Bronchial epithelial cell (primary cell): ENCODE measurements around the gene NR2F2. TPM values are rescaled to one million over a fixed set of nuclear protein-coding genes. Genes with fewer than 3 reads are reported as not detected.

Experiments
- DNase-seq: peaks from one replicate; pipeline ENCODE4 v3.0.0-alpha.2; 2010; ENCODE audit warnings: low read depth
- FAIRE-seq: peaks from 2 replicates; lab custom pipeline; 2011; peaks lifted over from hg19 to GRCh38; lab: Jason Lieb, UNC
- H3K27me3 ChIP-seq: 2 replicates; pipeline ENCODE4 v1.5.1; 2011; ENCODE audit warnings: low read length; ENCODE audit not compliant: control insufficient read depth, insufficient read depth
- H3K36me3 ChIP-seq: 2 replicates; pipeline ENCODE4 v1.5.1; 2011; ENCODE audit warnings: low read length; ENCODE audit not compliant: control insufficient read depth, insufficient read depth
- H3K4me3 ChIP-seq: 2 replicates; pipeline ENCODE4 v1.5.1; 2011; ENCODE audit warnings: mild to moderate bottlenecking, low read depth, low read length, control low read depth
- total RNA-seq: library from RNA; depleted of rRNA; stranded (reverse); fragments of >200 nt; gene quantifications from 2 replicates; pipeline ENCODE4 v1.2.1, GENCODE V29; 2014
- TF ChIP-seq, protein P1 (sequence below): IDR thresholded peaks from 2 replicates; pipeline ENCODE4 v1.5.1; 2011; ENCODE audit warnings: mild to moderate bottlenecking, moderate library complexity, low read length, control low read depth, inconsistent platforms; ENCODE audit not compliant: insufficient read depth, severe bottlenecking

Gene NR2F2
- 1.4 and 1.6 TPM in 2 replicates for total RNA-seq

DNA sequence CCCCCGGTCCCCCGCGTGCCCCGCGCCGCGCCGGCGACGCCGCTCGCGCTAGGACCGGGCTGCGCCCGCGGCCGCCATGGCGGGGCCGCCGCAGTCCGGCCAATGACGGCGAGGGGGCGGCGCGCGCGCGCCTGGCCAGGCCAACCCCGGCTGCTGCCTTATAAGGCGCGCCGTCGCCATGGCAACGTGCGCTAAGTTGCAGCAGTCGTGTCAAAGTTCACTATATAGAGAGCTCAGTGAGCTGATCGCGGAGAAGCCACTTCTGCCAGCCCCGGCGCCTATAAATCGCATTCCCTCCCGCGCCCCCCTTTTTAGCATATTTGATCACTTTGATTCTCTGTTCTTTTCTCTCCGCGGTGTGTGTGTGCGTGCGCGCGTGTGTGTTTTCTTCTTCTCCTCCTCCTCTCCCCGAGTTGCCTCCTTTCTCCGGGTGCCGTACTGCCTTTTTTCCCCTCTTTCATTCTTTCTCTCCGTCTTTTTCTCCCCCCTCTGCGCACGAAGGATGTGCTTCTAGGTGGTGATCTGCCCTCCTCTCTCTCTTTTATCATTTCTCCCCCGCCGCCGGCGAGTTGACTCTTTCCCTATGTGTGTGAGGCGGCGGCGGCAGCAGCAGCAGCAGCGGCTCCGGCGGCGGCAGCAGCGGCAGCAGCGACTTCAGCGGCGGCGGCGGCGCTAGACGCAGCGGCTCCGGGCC lies at the start of gene NR2F2:
Gene NR2F2, plus strand, starts transcription at position 251 of the 694 bp plus-strand sequence. CDS start 1,406 bp downstream, outside the sequence.
- Histone ChIP-seq H3K4me3 (peak within 1 kb of the TSS; percentile 71), H3K36me3 (peaks cover 7% of the 10 kb centered on the region), H3K27me3 (no peaks in the 10 kb centered on the region)
- FAIRE-seq = no peak
- TF ChIP-seq, protein P1, sequence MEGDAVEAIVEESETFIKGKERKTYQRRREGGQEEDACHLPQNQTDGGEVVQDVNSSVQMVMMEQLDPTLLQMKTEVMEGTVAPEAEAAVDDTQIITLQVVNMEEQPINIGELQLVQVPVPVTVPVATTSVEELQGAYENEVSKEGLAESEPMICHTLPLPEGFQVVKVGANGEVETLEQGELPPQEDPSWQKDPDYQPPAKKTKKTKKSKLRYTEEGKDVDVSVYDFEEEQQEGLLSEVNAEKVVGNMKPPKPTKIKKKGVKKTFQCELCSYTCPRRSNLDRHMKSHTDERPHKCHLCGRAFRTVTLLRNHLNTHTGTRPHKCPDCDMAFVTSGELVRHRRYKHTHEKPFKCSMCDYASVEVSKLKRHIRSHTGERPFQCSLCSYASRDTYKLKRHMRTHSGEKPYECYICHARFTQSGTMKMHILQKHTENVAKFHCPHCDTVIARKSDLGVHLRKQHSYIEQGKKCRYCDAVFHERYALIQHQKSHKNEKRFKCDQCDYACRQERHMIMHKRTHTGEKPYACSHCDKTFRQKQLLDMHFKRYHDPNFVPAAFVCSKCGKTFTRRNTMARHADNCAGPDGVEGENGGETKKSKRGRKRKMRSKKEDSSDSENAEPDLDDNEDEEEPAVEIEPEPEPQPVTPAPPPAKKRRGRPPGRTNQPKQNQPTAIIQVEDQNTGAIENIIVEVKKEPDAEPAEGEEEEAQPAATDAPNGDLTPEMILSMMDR = no peak
- DNase-seq = peak; percentile 87

DNA sequence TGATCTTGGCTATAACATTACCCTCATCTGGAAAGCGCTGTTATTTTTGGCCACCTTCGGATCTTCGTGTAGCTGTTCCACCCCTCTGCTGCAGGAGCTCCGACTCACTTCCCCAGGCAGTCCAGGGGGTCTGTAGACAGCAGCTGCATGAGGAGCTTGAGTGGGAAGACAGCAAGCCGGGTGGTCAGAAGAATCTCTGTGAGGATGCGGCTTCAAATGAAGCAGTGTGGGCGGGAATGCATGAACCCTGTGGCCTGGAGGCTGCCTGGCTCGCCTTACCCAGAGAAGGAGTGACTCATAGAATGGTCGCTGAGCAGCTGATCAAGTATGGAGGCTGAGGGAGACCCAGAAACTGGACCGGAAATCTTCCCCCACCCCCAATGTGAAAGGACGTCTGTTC lies 45.2 kb upstream of the NR2F2 start:
- TF ChIP-seq, protein P1 = no peak
- H3K36me3 ChIP-seq = no peaks in the 10 kb centered on the region
- FAIRE-seq (no peak), DNase-seq (no peak)
- H3K27me3 ChIP-seq = no peaks in the 10 kb centered on the region
- H3K4me3 ChIP-seq = no peak overlapping the region

- TF ChIP-seq, protein P1 = no peak
- H3K4me3 ChIP-seq = no peak overlapping the region
- FAIRE-seq = no peak
- H3K36me3 ChIP-seq = no peaks in the 10 kb centered on the region
- H3K27me3 ChIP-seq = no peaks in the 10 kb centered on the region
- DNase-seq = no peak
These were observed 44.7 kb upstream of the NR2F2 start for GRCh38 chr15:96285729-96286254.

- TF ChIP-seq, protein P1 = no peak
- DNase-seq (no peak), FAIRE-seq (peak; percentile 82)
- H3K36me3 ChIP-seq = no peaks in the 10 kb centered on the region
- no peak overlapping the region for H3K4me3 ChIP-seq
- H3K27me3 ChIP-seq = no peaks in the 10 kb centered on the region
These were observed 39.8 kb upstream of the NR2F2 start for GRCh38 chr15:96290679-96291078.

DNA sequence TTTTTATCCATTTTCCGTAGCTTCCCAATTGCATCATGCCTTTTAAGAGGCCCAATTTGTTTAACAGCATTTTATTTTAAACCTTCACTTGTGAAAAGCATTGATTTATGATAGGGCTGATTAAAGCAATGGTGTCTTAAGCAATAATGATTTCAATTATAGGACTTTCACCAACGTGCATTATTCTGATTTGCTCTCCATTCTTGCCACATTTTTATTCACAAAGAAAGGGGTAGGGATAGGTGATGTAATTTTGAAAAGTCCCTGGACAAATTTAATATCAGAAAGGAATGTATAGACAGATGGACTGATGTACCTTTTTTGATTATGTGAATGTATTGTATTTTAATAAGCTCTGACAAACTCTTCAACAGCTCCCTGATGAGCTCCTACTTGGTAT lies 37.9 kb upstream of the NR2F2 start:
- DNase-seq (no peak), FAIRE-seq (no peak)
- no peaks in the 10 kb centered on the region for H3K36me3 ChIP-seq

More for the DNA sequence above, 37.9 kb upstream of the NR2F2 start:
- no peaks in the 10 kb centered on the region for H3K27me3 ChIP-seq
- no peak overlapping the region for H3K4me3 ChIP-seq
- TF ChIP-seq, protein P1 = no peak
